ENCODE measurements around the gene COP1. TPM values are rescaled to one million over a fixed set of nuclear protein-coding genes. Genes with fewer than 3 reads are reported as not detected.

Gene COP1
- polyA plus RNA-seq, 5 donors: 52.0 to 63.4 (median 57.8) TPM

DNA sequence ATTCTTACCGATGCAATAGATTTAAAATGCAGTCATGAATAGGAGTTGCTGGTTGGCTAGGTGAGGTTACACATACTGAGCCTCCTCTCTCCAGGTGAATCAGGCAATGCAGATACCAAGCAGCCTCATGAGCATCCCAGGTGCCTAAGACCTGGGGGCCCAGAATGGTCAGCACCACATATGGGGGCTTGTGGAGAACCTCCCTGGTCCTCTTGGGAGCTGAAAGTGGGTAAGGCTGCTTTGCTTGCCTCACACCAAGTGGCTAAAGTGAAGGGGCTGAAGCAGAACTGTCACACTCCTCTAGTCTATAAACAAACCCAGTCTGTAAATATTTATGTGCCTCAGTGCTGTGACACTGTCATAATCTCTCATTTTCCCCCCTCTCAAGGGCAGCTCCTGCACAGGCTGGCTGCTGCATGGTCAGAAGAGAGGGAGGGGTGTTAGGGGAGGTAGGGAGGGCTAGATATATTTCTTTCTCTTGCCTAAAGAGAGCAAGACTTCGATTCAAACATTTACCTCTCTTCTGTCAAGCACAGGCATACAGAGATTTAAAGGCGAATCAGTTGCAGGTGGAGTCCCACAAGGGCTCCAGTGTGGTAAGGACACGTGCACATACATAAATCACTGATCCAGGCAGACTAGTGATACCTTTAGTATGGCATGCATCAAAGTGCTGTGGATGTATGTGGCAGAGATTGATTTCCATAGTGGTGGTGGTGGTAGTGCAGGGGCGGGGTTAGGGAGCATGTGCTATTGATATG, 305.8 kb downstream of the COP1 start:
- DNase-seq: no peak

DNA sequence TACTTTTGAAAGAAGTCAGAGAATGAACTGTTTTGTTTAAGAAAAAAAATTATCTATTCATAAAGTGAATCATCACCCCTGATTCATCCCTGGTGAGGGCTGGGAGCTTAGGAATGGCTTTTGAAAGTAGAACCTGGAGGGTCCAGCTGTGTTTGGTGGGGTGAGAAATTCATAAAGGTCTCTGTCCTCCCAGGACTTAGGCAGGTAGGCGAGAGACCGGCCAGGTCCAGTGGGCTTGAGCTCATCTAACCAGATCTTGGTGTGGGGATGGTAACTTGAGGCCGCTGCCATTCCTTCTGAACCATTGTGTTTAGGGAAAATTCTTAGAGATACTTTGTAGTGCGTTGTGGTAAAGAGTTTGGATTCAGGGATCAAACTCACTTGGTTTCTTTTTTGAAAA, 306.9 kb downstream of the COP1 start:
- no peak for DNase-seq

DNA sequence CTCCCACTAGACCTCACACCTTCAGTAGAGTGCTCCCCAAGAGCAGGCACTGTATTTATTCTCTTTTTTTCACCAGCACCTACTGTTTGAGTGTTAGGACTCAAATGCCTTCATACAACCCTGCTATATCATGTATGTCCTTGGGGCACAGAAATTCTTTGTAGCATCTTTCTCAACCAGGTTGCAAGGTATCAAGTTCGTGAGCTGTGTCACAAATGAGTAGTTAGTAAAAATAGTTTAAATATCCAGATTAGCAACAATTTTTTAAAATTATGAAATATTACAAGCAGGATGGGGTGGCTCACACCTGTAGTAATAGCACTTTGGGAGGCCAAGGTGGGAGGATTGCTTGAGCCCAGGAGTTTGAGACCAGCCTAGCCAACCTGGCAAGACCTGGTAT, 311.1 kb downstream of the COP1 start:
- DNase-seq: no peak

Measured in right lung (tissue), 5 donors.